Activated CD8-positive, alpha-beta T cell treated with anti-CD3 and anti-CD28 coated beads for 36 hours (primary cell): Measurements from ENCODE around the gene MOAP1. TPM values are rescaled to one million over a fixed set of nuclear protein-coding genes. Genes with fewer than 3 reads are reported as not detected.

Experiments
- ATAC-seq: fragments of 200-7000 bp; cut with Tn5 transposase; one replicate; pipeline ENCODE4 v1.10.0; 2021; ENCODE audit warnings: mild to moderate bottlenecking, moderate library complexity
- CTCF ChIA-PET: fragments of 350-600 bp; sonication (Branson Sonifier 250); formaldehyde crosslinking; loops from one replicate; lab custom pipeline; 2021; ENCODE audit warnings: antibody characterized with exemption; lab: Charles Lee
- POLR2A ChIA-PET: fragments of 350-600 bp; sonication (Branson Sonifier 250); formaldehyde crosslinking; loops from one replicate; lab custom pipeline; 2021; ENCODE audit warnings: antibody characterized with exemption; lab: Charles Lee
- DNase-seq: peaks from one replicate; pipeline ENCODE4 v3.0.0-alpha.2; 2020
- H3K27ac Mint-ChIP-seq: one replicate; pipeline ENCODE4 v1.8.0; 2021; ENCODE audit warnings: mild to moderate bottlenecking, mixed read lengths
- H3K27me3 Mint-ChIP-seq: one replicate; pipeline ENCODE4 v1.8.0; 2021; ENCODE audit warnings: mixed read lengths
- H3K36me3 Mint-ChIP-seq: one replicate; pipeline ENCODE4 v1.8.0; 2021; ENCODE audit warnings: low read depth, mixed read lengths
- H3K4me1 Mint-ChIP-seq: one replicate; pipeline ENCODE4 v1.8.0; 2021; ENCODE audit warnings: low read depth, mixed read lengths
- H3K4me3 Mint-ChIP-seq: one replicate; pipeline ENCODE4 v1.8.0; 2021; ENCODE audit warnings: mild to moderate bottlenecking, moderate library complexity, mixed read lengths
- H3K9me3 Mint-ChIP-seq: one replicate; pipeline ENCODE4 v1.8.0; 2021; ENCODE audit warnings: mixed read lengths
- CTCF ChIP-seq: fragments of 200-600 bp; IDR thresholded peaks from one replicate; pipeline ENCODE4 v1.8.0; 2022; ENCODE audit warnings: antibody characterized with exemption, mild to moderate bottlenecking
- intact Hi-C: fragments of 100-400 bp; cut with micrococcal nuclease; formaldehyde crosslinking; loops from one replicate; pipeline ENCODE4 v1.10.0; 2022
- total RNA-seq, 2 experiments: library from RNA; stranded (reverse); gene quantifications; one replicate each; pipeline ENCODE4 v1.2.3, GENCODE V29; 2021

The MOAP1 gene
- total RNA-seq, 2 experiments from 2014 or later: 19.1 to 19.6 TPM

DNA sequence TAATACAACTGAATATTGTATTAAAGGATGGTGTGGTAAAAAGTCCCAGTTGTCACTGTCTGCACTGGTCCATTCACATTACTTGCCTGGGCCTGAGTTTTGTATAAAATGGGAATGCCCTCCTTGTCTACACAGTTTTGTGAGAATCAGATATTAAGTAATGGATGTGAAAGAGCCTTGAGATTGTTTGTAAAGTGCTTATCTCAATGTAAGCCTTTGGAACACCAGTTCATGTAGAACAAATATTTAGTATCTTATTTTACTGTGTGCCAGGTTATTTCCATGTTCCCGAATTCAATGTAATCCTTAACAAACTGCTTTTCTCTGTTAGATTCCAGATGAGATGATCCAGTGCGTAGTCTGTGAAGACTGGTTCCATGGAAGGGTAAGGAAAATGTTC lies 29.9 kb upstream of the MOAP1 start:
- ATAC-seq: no peak
- H3K27me3 Mint-ChIP-seq: no peaks in the 10 kb centered on the region
- no peak for DNase-seq

DNA sequence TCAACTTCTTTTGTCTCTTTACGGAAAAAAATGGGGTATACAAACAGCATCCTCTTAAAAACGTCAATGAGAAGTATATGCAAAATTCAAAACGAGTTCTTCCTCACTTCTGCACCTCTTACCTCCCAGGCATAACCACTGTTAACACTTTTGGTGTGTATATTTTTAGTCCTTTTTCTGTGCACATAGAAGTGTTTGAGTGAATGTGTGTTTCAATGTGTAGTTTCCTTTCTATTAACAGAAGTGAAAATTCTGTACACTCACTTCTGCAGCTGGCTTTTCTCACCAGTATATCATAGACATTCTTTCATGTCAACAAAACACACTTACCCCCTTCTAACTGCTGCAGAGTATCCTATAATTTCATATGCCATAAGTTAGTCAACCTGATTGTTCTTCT lies 27.7 kb upstream of the MOAP1 start:
- ATAC-seq (no peak), DNase-seq (no peak)
- no peak overlapping the region for H3K27ac Mint-ChIP-seq
- CTCF ChIA-PET: no interaction called here
- peaks cover 17% of the 10 kb centered on the region for H3K4me1 Mint-ChIP-seq
- intact Hi-C loops: no loop called here
- no peaks in the 10 kb centered on the region for H3K9me3 Mint-ChIP-seq
- POLR2A ChIA-PET: no interaction called here
- H3K4me3 Mint-ChIP-seq: no peak overlapping the region
- TF ChIP-seq CTCF: no peak
- H3K27me3 Mint-ChIP-seq: no peaks in the 10 kb centered on the region
- H3K36me3 Mint-ChIP-seq: peaks cover 36% of the 10 kb centered on the region

More for the DNA sequence above, 29.9 kb upstream of the MOAP1 start:
- Mint-ChIP-seq H3K36me3 (peaks cover 40% of the 10 kb centered on the region), H3K4me1 (peaks cover 1% of the 10 kb centered on the region), H3K27ac (no peak overlapping the region), H3K9me3 (no peaks in the 10 kb centered on the region), H3K4me3 (no peak overlapping the region)
- TF ChIP-seq CTCF: no peak
- intact Hi-C loops: no loop called here
- CTCF ChIA-PET: no interaction called here
- POLR2A ChIA-PET: no interaction called here

DNA sequence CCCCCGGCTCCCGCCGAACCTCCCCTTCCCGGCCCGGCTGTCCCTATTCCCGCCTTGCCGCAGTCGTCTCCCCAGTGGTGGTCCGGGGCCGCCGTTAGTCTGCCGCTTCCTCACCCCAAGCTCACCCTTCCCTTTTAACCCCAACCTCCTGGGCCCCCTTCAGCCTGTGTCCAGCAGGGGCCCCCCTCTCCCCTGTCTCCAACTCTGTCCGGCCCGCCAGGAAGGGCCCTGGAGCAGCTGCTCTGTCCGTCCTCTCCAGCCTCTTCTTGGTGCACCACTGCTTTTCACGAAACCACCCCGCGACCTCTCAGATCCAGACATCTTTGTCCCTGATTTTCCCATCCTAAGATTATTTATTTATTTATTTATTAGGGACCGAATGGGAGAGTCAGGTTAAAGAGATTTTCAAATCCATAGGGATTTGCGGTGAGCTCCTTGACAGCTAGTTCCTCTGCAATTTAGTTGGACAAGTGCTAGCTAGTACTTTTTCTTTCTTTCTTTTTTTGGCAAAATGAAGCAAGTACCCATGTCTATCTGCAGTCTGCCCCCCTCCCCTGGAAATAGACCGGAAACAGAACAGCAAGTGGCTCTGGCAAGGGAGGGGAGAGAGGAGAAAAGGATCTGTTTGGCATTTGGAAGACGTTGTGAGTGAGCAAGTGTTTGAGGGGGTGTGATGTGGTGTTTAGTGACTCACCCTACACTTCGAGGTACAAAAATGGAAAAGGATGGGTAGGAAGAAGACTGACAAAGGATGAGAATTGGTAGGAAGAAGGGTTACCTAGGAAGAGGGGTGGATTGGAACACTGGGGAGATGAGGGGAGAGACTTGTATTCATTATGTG lies 23.0 kb upstream of the MOAP1 start:
- ChIA-PET CTCF (interaction anchor here (0.9 to 2.5 kb wide), 6 partner anchors 11 to 411 kb away, joined by 4 to 26 read pairs (median 4); partner anchors contain the start of genes LYSET and MOAP1), POLR2A (interaction anchor here (0.7 to 5.1 kb wide), 7 partner anchors 10 to 780 kb away, joined by 3 to 50 read pairs (median 3); partner anchors contain the start of genes LYSET and MOAP1)
- intact Hi-C loops: loop anchor here (5.0 kb wide), 1 partner anchor 125 kb away; the partner anchor contains the start of gene BTBD7
- TF ChIP-seq CTCF: peak; percentile 50
- H3K27me3 Mint-ChIP-seq: no peaks in the 10 kb centered on the region
- H3K4me1 Mint-ChIP-seq: peaks cover 33% of the 10 kb centered on the region
- no peaks in the 10 kb centered on the region for H3K9me3 Mint-ChIP-seq
- peaks cover 28% of the 10 kb centered on the region for H3K36me3 Mint-ChIP-seq
- H3K27ac Mint-ChIP-seq: peak overlapping the region; percentile 95
- peak overlapping the region; percentile 70 for H3K4me3 Mint-ChIP-seq
- ATAC-seq (peak; percentile 47), DNase-seq (peak; percentile 65)

GRCh38 chr14:93206793-93207467 lies 22.2 kb upstream of the MOAP1 start, which contains the start of the genes GON7 and UBR7:
Gene GON7, minus strand, starts transcription at chr14:93207065. Its CDS starts 28 bp downstream, at chr14:93207037.
Gene UBR7, plus strand, starts transcription at chr14:93207256. Its CDS starts 36 bp downstream, at chr14:93207292.
- peak; percentile 93 for DNase-seq
- peak; percentile 93 for ATAC-seq
- ChIA-PET CTCF (interaction anchor here (0.9 to 3.5 kb wide), 8 partner anchors 10 to 412 kb away, joined by 3 to 26 read pairs (median 4); partner anchors contain the start of genes LYSET and MOAP1), POLR2A (interaction anchor here (0.7 to 5.1 kb wide), 11 partner anchors 9 to 780 kb away, joined by 3 to 50 read pairs (median 3); partner anchors contain the start of genes LYSET and MOAP1)
- peaks cover 25% of the 10 kb centered on the region for H3K36me3 Mint-ChIP-seq
- H3K4me3 Mint-ChIP-seq: peak within 1 kb of the TSS; percentile 70
- intact Hi-C loops: loop anchor here (5.0 kb wide), 1 partner anchor 125 kb away; the partner anchor contains the start of gene BTBD7
- peak within 1 kb of the TSS; percentile 95 for H3K27ac Mint-ChIP-seq
- no peak for TF ChIP-seq CTCF
- no peaks in the 10 kb centered on the region for H3K9me3 Mint-ChIP-seq
- peaks cover 36% of the 10 kb centered on the region for H3K4me1 Mint-ChIP-seq
- no peaks in the 10 kb centered on the region for H3K27me3 Mint-ChIP-seq
